HEK293T (cell line): ENCODE results near the gene CSF3R.

ENCODE experiments used
- CTCF ChIA-PET: fragments of 350-600 bp; formaldehyde crosslinking; extraction: SDS; loops from one replicate; lab custom pipeline; 2021; ENCODE audit warnings: antibody characterized with exemption, inconsistent platforms; lab: Yijun Ruan, JAX
- POLR2A ChIA-PET: fragments of 350-600 bp; formaldehyde crosslinking; extraction: SDS; loops from one replicate; lab custom pipeline; 2020; ENCODE audit warnings: antibody characterized with exemption, inconsistent platforms; lab: Yijun Ruan, JAX
- DNase-seq: peaks from one replicate; pipeline ENCODE4 v3.0.0; 2012; ENCODE audit warnings: mixed read lengths; ENCODE audit errors: extremely low spot score
- ARNT ChIP-seq: fragments of 450-650 bp; IDR thresholded peaks from 2 replicates; pipeline ENCODE4 v1.6.1; 2017; ENCODE audit warnings: mild to moderate bottlenecking
- BHLHE40 ChIP-seq: fragments of 450-650 bp; IDR thresholded peaks from 2 replicates; pipeline ENCODE4 v1.6.1; 2016; ENCODE audit warnings: mild to moderate bottlenecking, moderate library complexity, borderline replicate concordance
- CTBP1 ChIP-seq: fragments of 450-650 bp; IDR thresholded peaks from 2 replicates; pipeline ENCODE4 v1.6.1; 2016; ENCODE audit warnings: borderline replicate concordance
- ELF4 ChIP-seq: fragments of 450-650 bp; IDR thresholded peaks from 2 replicates; pipeline ENCODE4 v1.6.1; 2017; ENCODE audit warnings: antibody characterized with exemption
- FOXA1 ChIP-seq: fragments of 450-650 bp; IDR thresholded peaks from 2 replicates; pipeline ENCODE4 v1.6.1; 2016; ENCODE audit warnings: mild to moderate bottlenecking
- FOXK2 ChIP-seq: fragments of 450-650 bp; IDR thresholded peaks from 2 replicates; pipeline ENCODE4 v1.6.1; 2016; ENCODE audit warnings: mild to moderate bottlenecking
- FOXM1 ChIP-seq: fragments of 450-650 bp; IDR thresholded peaks from 2 replicates; pipeline ENCODE4 v1.6.1; 2017; ENCODE audit warnings: mild to moderate bottlenecking, borderline replicate concordance
- HDGF ChIP-seq: fragments of 450-650 bp; IDR thresholded peaks from 2 replicates; pipeline ENCODE4 v1.6.1; 2017; ENCODE audit warnings: antibody characterized with exemption, borderline replicate concordance
- L3MBTL2 ChIP-seq: fragments of 450-650 bp; conservative IDR thresholded peaks from 2 replicates; pipeline ENCODE4 v1.6.1; 2016; ENCODE audit warnings: mild to moderate bottlenecking
- LEF1 ChIP-seq: fragments of 450-650 bp; IDR thresholded peaks from 2 replicates; pipeline ENCODE4 v1.6.1; 2017; ENCODE audit warnings: mild to moderate bottlenecking, borderline replicate concordance
- NFRKB ChIP-seq: fragments of 450-650 bp; IDR thresholded peaks from 2 replicates; pipeline ENCODE4 v1.6.1; 2016; ENCODE audit warnings: mild to moderate bottlenecking, moderate library complexity
- PKNOX1 ChIP-seq: fragments of 450-650 bp; IDR thresholded peaks from 2 replicates; pipeline ENCODE4 v1.6.1; 2016
- SP1 ChIP-seq: fragments of 450-650 bp; IDR thresholded peaks from 2 replicates; pipeline ENCODE4 v1.6.1; 2017
- SUZ12 ChIP-seq: fragments of 450-650 bp; IDR thresholded peaks from 2 replicates; pipeline ENCODE4 v1.6.1; 2016; ENCODE audit warnings: mild to moderate bottlenecking
- TARDBP ChIP-seq: fragments of 450-650 bp; IDR thresholded peaks from 2 replicates; pipeline ENCODE4 v1.6.1; 2016
- ZNF384 ChIP-seq: fragments of 450-650 bp; IDR thresholded peaks from 2 replicates; pipeline ENCODE4 v1.6.1; 2016

The CSF3R gene

GRCh38 chr1:36482724-36483388 is at the start of gene CSF3R:
CSF3R (minus strand) TSS chr1:36482913; CDS start chr1:36479496, 3,417 bp downstream.
- POLR2A ChIA-PET = interaction anchor here (1.1 to 2.5 kb wide), 2 partner anchors 19 to 32 kb away, joined by 4 to 9 read pairs; partner anchors contain the start of genes MRPS15 and OSCP1

DNA sequence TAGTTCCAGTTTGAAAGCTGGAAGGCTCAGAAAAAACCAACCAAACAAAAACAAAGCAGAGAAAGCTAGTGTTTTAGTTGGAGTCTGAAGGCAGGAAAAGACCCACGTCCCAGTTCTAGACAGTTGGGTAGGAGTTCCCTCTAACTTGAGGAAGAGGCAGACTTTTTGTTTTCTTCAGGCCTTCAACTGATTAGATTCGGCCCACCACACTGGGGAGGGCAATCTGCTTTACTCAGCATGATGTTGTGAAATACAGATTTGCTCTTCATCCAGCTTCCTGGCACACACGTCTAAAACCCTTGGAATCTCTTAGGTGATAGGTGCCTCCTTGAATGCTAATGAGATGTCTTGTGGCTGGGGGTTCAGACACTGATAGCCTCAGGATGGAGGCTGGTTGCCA is 49.1 kb upstream of the CSF3R start:
- DNase-seq = no peak
- ChIA-PET POLR2A (no interaction called here), CTCF (no interaction called here)
- TF ChIP-seq HDGF = no peak
- TF ChIP-seq NFRKB = no peak
- no peak for TF ChIP-seq ELF4
- TF ChIP-seq SP1 = no peak
- no peak for TF ChIP-seq FOXK2
- no peak for TF ChIP-seq TARDBP
- TF ChIP-seq BHLHE40 = no peak
- TF ChIP-seq FOXA1 = no peak
- TF ChIP-seq PKNOX1 = no peak
- no peak for TF ChIP-seq L3MBTL2
- no peak for TF ChIP-seq LEF1

More at GRCh38 chr1:36482724-36483388, at the start of gene CSF3R:
- TF ChIP-seq LEF1 (no peak), CTBP1 (no peak), L3MBTL2 (no peak), ELF4 (no peak), PKNOX1 (no peak), FOXM1 (no peak), SP1 (no peak), SUZ12 (no peak), FOXK2 (no peak)
- no peak for DNase-seq
- CTCF ChIA-PET = no interaction called here

DNA sequence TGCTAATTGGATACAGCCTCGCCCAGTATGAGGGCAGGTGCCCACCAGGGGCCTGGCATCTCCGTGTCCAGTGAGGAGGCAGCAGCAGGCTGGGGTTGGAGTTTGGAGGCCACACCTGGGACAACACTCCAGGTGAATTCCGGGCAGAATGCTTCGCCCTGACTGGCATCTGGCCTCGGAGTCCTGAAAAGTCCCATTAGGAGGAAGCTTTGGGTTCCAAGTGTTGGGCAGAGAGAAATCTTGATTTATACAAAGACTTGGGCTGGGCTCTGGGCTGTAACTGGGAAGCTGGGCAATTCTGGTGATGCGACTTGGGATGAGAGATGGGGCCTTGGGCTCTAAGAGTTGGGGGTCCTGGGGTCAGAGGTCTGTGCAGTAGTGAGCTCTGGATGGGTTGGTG is 48.1 kb upstream of the CSF3R start:
- POLR2A ChIA-PET = no interaction called here
- CTCF ChIA-PET = interaction anchor here (0.7 kb wide), 1 partner anchor 14 kb away, joined by 3 read pairs; no protein-coding TSS in a partner anchor
- DNase-seq = no peak
- no peak for TF ChIP-seq SUZ12
- TF ChIP-seq BHLHE40 = no peak
- TF ChIP-seq NFRKB = no peak

DNA sequence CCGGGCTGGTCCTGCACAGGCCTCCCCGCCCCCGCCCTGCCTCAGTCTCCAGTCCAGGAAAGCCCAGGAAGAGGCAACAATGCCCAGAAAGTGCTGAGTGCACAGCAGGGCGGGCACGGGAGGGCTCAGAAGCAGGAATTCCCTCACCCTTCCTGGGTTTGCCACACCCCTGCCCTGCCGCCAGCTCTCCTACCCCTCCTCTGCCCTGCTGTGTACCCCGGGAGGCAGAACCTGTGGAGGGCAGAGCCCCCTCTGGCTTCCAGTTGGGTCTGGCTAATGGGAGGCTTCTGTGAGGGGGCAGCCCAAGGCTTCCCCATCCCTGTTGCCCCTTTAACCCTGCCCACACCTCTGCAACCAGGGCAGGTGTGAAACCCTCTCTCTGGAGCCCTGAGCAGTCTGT is 47.5 kb upstream of the CSF3R start:
- no peak for TF ChIP-seq LEF1
- no peak for TF ChIP-seq SP1
- TF ChIP-seq FOXK2 = no peak
- TF ChIP-seq NFRKB = no peak
- no peak for TF ChIP-seq PKNOX1
- TF ChIP-seq FOXM1 = no peak
- TF ChIP-seq ZNF384 = no peak
- CTCF ChIA-PET = no interaction called here
- POLR2A ChIA-PET = no interaction called here
- DNase-seq = no peak

- ChIA-PET CTCF (no interaction called here), POLR2A (no interaction called here)
- no peak for DNase-seq
- TF ChIP-seq FOXA1 (no peak), TARDBP (no peak), PKNOX1 (no peak), ARNT (no peak), L3MBTL2 (no peak), CTBP1 (no peak), BHLHE40 (no peak), HDGF (no peak), FOXM1 (no peak), NFRKB (no peak), FOXK2 (no peak), SP1 (no peak)
These were observed 47.1 kb upstream of the CSF3R start for GRCh38 chr1:36529769-36530260.
